Right lung (tissue), 5 donors: ENCODE results near the gene BTBD2. TPM values are rescaled to one million over a fixed set of nuclear protein-coding genes. Genes with fewer than 3 reads are reported as not detected.
A peak's percentile ranks its signal among the peaks of the same experiment; 100 is the strongest.
"Not testable (repeated sequence)": the region's sequence is repeated elsewhere in the genome, so short reads cannot be mapped to it uniquely, and the experiment has no call there.

ENCODE experiments used
- DNase-seq, 2 donors: peaks; one replicate each; pipeline ENCODE4 v3.0.0-alpha.2; 2013
- polyA plus RNA-seq, 5 donors: library from polyadenylated mRNA; unstranded; fragments of 120-200 nt; gene quantifications; one replicate each; pipeline versions ENCODE4 v1.2.1 to v1.2.3, GENCODE V29; 2013; ENCODE audit warnings: inconsistent platforms in 1 of 5, low replicate concordance in 1 of 5; ENCODE audit not compliant: insufficient read length in 5 of 5, insufficient read depth in 1 of 5

BTBD2 gene
- polyA plus RNA-seq, 5 donors = 70.5 to 131 (median 97.0) TPM

DNA sequence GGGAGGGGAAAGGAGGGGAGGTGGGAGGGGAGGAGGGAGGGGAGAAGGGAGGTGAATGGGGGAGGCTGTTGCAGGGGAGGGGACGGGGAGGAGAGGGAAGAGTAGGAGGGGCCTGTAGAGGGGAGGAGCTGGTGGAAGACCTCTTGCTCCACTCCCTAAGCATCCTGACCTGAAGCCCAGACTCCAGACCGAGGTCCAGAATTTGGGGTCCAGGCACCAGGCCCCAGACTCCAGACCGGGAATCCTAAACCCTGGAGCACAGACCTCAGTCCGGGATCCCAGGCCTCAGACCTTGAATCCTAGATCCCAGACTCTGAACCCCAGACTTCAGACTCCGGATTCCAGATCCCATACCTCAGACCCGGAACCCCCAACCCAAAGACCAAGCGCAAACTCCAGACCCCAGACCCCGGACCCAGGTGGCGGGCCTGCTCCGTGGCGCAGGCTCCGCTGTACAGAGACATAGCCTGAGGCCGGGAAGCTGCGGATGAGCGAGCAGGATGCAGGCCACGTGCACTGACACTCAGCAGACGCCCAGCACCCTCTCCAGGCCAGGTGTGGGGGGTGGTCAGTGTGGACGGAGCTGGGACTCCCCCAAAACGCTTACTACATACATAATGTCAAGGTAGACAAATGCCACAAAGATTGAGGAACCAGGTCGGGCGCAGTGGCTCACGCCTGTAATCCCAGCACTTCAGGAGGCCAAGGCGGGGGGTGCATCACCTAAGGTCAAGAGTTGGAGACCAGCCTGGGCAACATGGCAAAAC, 710 bp upstream of the BTBD2 start:
- peak; percentile 56 to 61 for DNase-seq

DNA sequence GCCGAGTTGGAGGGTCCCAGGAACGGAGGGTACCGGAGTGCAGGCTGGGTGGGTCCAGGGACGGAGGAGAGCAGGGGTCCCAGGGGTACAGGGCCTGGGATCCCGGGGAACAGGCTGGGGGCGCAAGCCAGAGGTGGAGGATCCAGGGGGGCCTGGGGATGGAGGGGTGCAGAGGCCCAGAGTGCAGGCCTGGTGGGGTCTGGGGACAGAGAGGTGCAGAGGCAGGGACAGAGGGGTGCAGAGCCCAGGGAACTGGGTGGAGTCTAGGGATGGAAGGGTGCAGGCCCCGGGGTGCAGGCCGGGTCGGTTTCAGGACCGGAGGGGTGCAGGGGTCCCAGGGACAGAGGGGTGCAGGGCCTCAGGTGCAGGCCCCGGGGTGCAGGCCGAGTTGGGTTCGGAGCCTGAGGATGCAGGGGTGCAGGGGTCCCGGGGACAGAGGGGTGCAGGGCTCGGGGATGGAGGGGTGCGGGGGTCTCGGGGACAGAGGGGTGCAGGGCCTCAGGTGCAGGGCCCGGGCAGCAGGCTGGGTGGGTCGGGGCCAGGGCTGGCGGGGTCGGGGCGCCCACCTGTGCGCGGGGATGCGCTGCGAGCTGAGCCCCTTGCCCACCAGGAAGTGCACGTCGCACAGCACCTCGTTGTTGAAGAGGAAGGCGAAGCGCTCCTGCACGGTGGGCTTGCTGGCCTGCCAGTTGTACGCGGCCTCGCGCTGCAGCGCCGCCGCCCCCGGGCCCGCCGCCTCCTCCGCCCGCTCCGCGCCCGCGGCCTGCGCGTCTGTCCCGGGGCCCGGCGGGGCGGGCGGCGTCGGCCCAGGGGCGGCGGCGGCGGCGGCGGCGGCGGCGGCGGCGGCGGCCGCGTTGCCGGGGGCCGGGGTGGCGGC, 545 bp downstream of the BTBD2 start:
- DNase-seq = no peak

DNA sequence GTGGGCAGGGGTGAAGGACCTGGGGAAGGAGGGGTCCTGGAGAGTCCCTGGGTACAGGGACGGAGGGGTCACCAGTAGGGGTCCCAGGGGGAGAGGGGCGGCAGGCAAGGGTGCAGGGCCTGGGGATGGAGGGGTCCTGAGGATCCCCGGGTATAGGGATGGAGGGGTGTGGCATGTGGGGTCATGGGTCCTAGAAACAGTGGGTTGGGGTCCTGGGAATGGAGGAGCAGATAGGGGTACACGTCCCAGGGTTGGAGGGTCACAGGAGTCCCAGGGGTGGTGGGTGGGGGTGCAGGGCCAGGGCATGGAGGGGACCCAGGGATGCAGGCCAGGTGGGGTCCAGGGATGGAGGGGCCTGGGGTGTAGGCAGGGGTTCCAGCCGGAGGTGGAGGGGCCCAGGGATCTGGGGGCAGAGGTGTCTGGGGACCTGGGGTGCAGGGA, 1.4 kb downstream of the BTBD2 start:
- no peak for DNase-seq

DNA sequence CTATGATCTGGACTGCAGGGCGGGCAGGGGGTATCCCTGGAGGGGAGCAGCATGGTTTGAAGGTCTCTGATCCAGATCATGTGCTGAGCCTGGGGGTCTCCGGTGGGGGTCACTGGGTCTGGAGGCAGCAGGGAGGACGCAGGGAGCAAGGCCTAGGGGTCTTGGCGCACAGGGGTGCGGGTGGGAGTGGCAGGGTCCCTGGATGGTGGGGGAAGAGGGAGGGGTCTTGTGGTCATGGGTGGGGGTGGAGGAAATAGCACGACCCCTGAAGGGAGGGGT, 1.9 kb downstream of the BTBD2 start:
- no peak for DNase-seq

DNA sequence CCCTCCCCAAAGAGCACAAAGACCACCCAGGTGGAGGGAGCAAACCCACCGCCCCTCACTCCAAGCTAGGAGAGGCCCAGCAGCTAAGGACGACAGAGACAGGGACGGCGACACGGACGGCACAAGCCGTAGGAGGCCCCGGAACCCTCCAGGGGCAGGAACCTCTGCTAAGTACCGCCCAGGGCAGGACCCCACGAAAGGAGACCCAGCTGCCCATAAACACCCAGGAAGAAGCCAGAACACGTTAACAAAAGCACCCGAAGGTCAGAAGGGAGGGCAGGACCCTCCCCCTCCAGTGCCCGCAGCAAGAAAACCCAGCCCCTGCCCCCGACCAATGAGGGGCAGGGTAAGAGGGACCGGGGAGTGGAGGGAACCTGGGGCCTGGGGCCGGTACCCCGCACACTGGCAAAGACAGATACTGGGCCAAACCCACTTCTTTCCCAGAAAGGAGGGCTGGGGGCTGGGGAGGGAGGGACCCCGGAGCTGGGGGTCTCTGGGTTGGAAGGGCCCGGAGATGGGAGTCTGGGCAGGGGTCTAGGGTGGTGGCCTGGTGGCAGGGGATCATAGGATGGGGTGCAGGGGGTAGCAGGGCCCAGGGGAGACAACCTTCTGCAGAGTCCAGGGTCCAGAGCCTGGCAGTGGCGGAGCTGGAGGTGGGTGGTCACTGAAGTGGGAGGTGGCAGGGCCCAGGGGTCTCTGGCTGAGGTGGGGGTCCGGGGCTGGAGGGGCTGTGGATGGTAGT, 2.4 kb downstream of the BTBD2 start:
- no peak for DNase-seq

DNA sequence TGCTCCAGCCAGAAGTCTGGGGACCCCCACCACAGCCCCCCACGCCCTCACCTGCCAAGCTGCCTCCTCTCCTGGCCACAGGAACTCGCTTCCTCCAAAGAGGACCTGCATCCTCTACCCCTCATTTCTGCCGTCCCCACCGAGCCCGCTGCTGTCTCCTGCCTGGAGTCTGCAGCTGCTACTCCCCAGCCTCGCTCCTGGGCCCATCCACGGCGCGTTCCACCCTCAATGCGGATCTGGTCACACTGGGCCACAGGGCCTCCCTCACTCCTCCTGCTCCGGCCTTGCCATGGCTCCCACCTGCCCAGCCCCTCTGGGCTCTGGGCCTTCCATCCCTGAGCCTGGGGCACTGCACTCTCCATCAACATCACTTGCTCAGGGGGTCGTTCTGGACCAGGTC, 4.3 kb downstream of the BTBD2 start:
- DNase-seq = no peak

DNA sequence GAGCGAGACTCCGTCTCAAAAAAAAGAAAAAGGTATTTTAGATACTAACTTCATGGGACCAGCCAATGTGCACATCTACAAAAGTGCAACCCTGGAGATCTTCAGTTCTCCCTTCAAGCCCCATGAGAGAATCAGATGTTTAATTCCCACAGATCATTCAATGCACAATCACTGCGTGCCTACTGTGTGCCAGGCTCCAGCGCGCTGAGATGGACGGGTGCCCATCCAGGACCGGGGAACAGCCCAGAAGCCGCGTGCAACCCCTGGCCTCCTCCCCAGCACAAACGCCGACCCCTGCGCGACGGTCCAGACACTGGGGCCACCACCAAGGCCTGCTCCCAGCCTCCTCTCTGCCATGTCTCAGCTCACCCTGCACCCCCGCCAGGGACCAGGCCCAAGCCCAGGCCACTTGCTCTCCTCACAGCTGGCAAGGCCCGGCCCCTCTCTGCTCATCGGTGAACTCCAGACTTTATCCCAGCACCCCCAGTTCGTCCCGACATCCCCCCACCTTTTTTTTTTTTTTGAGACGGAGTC, 5.3 kb downstream of the BTBD2 start:
- DNase-seq = no peak

DNA sequence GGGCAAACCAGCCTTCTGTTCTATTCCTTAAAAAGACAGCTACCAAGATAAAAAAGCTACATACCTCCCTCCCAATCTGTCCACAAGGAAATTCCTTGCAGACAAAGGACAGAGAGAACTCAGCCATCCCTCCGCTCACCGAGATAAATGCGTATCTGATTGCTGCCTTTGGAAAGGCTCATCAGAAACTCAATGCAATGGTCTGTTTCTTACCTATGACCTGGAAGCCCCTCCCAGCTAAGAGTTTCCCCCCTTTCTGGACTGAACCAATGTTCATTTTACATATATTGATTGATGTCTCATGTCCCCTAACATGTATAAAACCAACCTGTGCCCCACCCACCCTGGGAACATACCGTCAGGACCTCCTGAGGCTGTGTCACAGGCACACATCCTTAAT, 11.6 kb downstream of the BTBD2 start:
- DNase-seq = no peak

DNA sequence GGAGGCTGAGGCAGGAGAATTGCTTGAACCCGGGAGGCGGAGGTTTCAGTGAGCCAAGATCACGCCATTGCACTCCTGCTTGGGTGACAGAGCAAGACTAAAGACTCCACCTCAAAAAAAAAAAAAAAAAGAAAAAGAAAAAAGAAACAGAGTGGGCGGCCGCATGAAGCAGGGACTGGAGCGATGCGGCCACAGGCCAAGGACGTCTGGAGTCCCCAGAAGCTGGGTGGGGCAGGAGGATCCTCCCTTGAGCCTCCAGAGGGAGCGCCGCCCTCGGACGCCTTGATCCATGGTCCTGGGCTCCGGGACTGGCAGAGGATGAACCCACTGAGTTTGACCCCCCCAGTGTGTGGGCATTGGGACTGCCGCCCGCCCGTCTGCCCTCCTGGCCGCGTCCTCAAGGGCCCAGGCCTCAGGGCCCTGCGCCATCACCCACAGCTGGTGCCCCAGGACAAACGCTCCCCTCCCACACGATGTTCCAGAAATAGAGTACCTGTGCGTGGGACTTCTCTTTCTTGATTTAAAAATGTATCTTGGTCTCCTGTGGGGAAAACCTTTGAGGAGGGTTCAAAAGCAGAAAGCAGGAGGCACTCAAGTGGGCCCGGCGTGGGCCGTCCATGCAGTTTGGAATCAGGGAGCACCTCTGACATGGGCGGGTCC, 15.5 kb downstream of the BTBD2 start:
- DNase-seq = no peak

DNA sequence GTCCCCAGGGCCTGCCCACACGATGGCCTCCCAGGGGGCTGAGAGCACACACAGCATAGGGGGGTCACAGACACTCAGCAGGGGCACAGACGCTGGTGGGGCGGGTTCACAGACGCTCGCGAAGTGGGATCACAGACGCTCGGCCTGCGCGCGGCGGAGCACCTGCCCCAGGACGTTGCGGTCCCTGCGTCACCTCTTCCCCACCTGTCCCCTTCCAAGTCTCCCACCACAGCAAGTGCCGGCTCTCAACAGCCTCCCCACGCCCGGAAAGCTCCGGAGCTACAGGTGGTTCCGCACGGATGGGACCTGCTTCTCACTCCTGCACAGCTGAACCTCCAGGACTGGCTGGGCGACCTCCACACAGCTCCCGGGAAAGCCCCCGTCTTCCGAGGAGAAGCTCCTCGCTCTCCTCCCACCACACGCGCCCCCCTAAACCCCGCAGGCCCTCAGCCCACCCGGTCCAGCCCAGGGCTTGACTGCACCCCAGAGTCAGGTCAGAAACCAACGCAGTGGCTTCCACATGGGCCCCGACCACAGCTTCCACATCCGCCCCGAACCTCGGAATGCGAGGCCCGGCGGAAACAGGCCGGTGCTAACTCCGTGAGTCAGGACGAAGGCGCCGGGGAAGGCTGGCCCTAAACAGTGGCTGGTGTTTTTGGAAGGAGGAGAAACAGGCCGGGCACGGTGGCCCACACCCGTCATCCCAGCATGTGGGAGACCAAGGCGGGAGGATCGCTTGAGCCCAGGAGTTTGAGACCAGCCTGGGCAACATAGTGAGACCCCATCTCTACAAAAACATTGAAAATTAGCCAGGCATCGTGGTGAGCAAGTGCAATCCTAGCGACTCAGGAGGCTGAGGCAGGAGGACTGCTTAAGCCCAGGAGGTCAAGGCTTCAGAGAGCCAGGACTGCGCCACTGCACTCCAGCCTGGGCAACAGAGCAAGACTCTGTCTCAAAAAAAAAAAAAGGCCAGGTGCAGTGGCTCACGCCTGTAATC, 16.5 kb downstream of the BTBD2 start:
- no peak for DNase-seq

DNA sequence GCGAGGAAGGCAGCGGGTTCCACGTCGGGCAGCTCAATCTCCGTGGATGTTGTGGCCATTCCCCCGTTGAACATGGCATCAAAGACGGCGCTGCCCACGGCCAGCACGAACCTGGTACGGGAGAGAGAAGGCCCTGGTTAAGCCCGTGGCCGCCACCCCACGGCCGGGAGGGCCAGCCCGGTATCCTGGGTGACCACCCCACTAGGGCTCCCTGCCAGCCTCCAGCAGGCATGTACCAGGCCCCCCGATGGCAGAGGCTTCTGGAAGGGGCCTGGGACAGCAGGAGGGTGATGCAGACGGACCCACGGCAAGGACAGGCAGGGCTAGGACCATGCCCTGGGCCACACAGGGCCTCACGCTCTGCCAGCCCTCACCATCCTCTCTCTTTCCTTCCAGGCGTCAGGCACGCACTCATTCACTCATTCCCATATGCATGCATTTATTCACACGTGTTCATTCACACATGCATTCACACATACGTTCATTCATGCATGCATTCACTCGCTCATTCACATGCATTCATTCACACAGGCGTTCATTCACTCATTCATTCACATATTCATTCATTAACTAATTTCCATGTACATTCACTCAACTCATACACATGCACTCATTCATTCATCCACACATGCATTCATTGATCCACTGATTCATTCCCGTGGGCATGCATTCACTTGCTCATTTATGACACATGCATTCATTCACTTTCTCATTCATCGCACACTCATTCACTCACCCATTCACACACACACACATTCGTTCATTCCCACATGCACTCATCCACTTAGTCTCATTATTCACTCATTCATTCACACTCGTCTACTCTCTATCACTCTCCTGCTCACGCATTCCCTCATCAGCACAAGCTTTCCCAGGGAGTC, 17.9 kb downstream of the BTBD2 start:
- no peak for DNase-seq

DNA sequence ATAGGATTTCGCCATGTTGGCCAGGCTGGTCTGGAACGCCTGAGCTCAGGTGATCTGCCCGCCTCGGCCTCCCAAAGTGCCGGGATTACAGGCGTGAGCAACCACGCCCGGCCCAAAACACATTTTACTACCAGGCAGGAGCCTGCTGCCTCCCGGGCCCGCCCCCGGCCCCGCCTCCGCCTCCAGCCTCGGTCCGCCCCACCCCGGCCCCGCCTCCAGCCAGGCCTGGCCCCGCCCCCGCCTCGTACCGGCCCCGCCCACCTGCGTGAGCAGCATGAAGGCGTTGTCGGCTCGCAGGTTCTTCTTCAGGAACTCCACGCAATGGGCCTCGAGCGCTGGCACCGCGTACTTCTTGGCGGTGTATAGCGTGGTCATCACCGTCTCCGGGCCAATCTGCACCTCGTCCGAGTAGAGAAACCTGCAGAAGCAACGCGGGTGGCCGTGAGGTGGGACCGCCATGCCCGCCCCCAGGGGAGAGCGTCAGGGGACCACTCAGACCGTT, 22.7 kb downstream of the BTBD2 start:
- DNase-seq = no peak

DNA sequence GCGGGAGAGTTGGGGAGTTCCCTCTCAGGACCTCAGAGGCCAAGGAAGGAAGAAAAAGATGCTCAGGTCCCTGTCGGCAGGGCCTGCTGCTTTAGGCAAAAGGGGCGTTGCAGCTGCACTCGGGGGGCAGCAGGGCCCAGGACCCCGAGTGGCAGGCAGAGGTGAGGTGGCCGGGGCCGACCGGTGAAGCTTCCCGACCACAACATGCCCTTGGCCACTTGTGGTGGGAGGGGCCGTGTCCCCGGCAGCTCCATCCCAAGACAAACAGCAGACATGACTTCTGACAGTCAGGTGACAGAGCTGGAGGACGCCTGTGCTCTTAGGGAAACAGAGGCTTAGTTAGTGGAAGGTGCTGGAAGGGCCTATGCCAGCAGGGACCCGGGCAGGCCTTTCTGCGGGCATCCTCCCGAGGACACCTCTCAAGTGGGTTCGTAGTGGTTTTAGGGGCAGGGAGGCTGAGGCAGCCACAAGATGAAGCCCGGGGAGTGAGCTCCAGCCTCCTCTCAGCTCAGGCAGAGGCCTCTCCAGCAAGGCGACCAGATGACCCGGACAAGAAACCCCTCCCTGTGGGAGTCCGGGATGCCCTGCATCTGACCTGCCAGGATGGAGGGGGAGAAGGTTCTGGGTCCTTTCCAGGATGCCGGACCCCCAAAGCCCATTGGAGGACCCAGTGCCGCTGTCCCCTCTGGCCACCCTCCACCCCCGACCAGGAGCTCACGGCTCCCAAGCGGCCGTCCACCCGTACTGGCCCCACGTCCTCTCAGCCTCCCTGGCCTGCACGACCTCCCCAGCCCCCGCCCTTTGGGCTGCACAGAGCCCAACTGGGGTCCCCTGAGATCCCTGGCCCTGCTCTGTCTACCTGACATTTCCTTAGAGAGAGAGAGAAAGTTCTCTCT, 24.2 kb downstream of the BTBD2 start:
- DNase-seq = no peak

DNA sequence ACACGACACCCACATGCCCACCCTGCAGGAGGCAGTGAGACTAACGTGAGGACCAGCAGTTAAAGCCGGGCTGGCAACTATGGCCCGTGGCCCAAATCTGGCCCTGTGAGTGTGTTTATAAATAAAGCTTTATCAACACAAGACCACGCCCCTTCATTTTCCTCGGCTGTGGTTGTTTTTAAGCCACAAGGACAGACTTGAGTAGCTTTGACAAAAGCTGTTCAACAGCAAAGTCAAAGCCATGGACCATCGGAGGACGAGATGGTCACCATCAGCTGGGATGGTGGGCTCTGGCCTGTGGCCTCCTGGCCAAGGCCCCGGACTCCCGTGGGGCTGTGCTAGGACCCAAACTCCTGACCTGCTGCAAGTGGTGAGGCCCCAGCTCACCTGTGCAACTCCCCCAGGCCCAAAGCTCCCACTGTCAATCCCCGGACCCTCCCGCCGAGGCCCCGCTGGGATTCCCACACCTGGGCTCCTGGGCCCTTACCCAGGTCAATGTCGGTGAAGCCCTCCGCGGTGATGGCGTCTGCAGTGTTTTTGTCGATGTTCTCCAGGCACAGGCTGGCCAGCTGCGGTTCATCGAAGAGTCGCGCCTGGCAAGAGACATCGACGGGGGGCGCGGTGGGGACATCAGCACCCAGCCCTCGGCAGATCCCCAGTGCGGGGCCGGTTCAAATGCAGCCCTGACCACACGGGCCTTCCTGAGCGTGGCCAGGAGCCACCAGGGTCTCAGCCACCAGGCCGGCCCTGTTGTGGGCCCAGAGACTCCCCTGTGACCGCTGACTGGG, 25.1 kb downstream of the BTBD2 start:
- no peak for DNase-seq

DNA sequence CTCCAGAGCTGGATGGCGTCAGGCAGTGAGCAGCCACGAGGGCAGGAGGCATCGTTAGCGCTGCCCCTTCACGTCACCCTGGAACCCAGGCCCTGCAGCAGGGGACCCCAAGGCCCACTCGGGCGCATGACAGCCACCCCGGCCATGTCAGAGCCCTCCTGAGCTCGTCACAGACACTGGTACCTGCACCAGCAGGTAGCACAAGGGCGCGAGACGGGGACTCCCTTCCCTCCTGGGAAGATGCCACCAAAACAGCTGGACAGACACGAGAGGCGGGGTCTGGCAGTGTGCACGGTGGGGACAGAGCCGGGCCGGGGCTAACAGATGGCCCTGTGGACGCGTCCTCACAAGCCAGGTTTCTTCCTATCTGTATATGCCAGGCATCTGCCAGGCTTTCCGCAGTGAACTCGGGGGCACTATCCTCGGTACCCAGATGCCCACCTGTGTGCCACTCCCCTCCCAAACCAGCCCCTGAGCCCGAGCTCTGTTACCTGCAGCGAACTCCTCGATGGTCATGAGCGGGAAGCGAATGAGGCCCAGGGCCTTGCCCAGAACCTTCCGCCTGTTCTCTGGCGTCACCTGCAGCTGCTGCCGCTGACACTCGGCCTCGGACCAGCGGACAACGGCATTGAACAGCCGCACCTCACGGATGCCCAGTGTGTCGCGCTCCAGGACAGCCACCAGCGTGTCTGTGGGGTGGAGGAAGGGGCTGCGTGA, 25.8 kb downstream of the BTBD2 start:
- DNase-seq = no peak

DNA sequence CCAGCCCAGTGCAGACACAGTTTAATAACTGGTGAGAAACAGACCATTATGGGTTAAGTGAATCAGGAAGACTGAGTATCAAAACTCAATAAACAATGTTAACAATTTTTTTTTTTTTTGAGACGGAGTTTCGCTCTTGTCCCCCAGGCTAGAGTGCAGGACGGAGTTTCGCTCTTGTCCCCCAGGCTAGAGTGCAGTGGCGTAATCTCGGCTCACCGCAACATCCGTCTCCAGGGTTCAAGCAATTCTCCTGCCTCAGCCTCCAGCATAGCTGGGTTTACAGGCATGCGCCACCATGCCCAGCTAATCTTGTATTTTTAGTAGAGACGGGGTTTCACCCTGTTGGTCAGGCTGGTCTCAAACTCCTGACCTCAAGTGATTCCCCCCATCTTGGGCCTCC, 27.1 kb downstream of the BTBD2 start:
- DNase-seq = not testable (repeated sequence)
